ENCODE results near the gene PRSS57. TPM values are rescaled to one million over a fixed set of nuclear protein-coding genes. Genes with fewer than 3 reads are reported as not detected.
A peak's percentile ranks its signal among the peaks of the same experiment; 100 is the strongest.

PRSS57 gene
- total and polyA plus RNA-seq, 2 donors (not counting 1 experiment from before 2014, with no cell fraction given): not detected

GRCh38 chr19:662207-662961 lies 32.9 kb downstream of the PRSS57 start:
- peak overlapping the region; percentile 96 for H3K4me2 ChIP-seq (replicated peaks; ENCODE audit: low read depth, low read length, poor library complexity, severe bottlenecking)
- no peaks in the 10 kb centered on the region for H3K27me3 ChIP-seq (replicated peaks in 1 of 4; ENCODE audit: control extremely low read depth in 1 of 4, control insufficient read depth in 3 of 4, insufficient read depth in 4 of 4, low read length in 3 of 4)
- H3K27ac ChIP-seq (ENCODE audit: low read length in 2 of 2): peak overlapping the region; percentile 87 to 97
- peak overlapping the region; percentile 90 for H2AFZ ChIP-seq (ENCODE audit: insufficient read depth, low read depth, low read length, poor library complexity, severe bottlenecking)
- peak overlapping the region; percentile 79 for H3K9ac ChIP-seq (ENCODE audit: low read length)
- H4K20me1 ChIP-seq (ENCODE audit: control insufficient read depth, insufficient read depth, low read length, poor library complexity, severe bottlenecking): peaks cover 54% of the 10 kb centered on the region
- H3K4me3 Mint-ChIP-seq: peak overlapping the region; percentile 96
- CTCF ChIA-PET: interaction anchor here (1.0 to 1.9 kb wide), 3 partner anchors 18 to 75 kb away, joined by 3 to 17 read pairs (median 8); no protein-coding TSS in a partner anchor
- peak overlapping the region; percentile 98 for H3K27ac Mint-ChIP-seq
- no peaks in the 10 kb centered on the region for H3K27me3 Mint-ChIP-seq
- ATAC-seq (ENCODE audit: low read depth): peak; percentile 16
- H3K79me2 ChIP-seq (ENCODE audit: control insufficient read depth, insufficient read depth, low read length): peaks cover 63% of the 10 kb centered on the region
- no peak for TF ChIP-seq EZH2 (IDR thresholded peaks at IDR 0.05; ENCODE audit: borderline replicate concordance, insufficient read depth, low read depth, low read length, poor library complexity, severe bottlenecking)
- no peak for TF ChIP-seq CTCF (IDR thresholded peaks at IDR 0.05)
- H3K4me1 ChIP-seq (ENCODE audit: control insufficient read depth in 2 of 2, insufficient read depth in 2 of 2, low read length in 2 of 2): peaks cover 33 to 67% of the 10 kb centered on the region in 2 donors
- no peaks in the 10 kb centered on the region for H3K9me3 Mint-ChIP-seq (ENCODE audit: insufficient read depth)
- peak; percentile 80 for DNase-seq
- under 1% methylated on average over 81 of the region's 81 CpGs for WGBS (ENCODE audit: insufficient coverage)
- H3K36me3 ChIP-seq (replicated peaks in 1 of 2; ENCODE audit: control extremely low read depth in 1 of 2, control insufficient read depth in 1 of 2, extremely low read depth in 1 of 2, insufficient read depth in 2 of 2, low read length in 1 of 2): peaks cover 0 to 20% of the 10 kb centered on the region in 2 experiments
- intact Hi-C loops (cut with micrococcal nuclease): loop anchor here (2.0 to 10.0 kb wide), 3 partner anchors 30 to 262 kb away; partner anchors contain the start of genes ARID3A, CDC34 and POLRMT
- POLR2A ChIA-PET: interaction anchor here (0.6 to 1.4 kb wide), 5 partner anchors 14 to 165 kb away, joined by 3 to 20 read pairs (median 4); partner anchors contain the start of gene AZU1
- H3K4me3 ChIP-seq (ENCODE audit: control extremely low read depth in 1 of 5, extremely low read depth in 1 of 5, insufficient read depth in 1 of 5, low read depth in 2 of 5, low read length in 4 of 5): peak overlapping the region; percentile 65 to 94 (median 82)
- H3K9me3 ChIP-seq (ENCODE audit: control extremely low read depth in 1 of 3, control insufficient read depth in 2 of 3, insufficient read depth in 1 of 3, low read length in 2 of 3): peaks cover 0 to 4% (median 0%) of the 10 kb centered on the region in 3 donors
- peaks cover 51% of the 10 kb centered on the region for H3K4me1 Mint-ChIP-seq

Data from B cell (primary cell).